ENCODE results near the gene HOOK1. TPM values are rescaled to one million over a fixed set of nuclear protein-coding genes. Genes with fewer than 3 reads are reported as not detected.
A peak's percentile ranks its signal among the peaks of the same experiment; 100 is the strongest.

HOOK1 gene
- total and polyA plus RNA-seq, 8 donors, result 10.9 to 32.0 (median 24.7) TPM

DNA sequence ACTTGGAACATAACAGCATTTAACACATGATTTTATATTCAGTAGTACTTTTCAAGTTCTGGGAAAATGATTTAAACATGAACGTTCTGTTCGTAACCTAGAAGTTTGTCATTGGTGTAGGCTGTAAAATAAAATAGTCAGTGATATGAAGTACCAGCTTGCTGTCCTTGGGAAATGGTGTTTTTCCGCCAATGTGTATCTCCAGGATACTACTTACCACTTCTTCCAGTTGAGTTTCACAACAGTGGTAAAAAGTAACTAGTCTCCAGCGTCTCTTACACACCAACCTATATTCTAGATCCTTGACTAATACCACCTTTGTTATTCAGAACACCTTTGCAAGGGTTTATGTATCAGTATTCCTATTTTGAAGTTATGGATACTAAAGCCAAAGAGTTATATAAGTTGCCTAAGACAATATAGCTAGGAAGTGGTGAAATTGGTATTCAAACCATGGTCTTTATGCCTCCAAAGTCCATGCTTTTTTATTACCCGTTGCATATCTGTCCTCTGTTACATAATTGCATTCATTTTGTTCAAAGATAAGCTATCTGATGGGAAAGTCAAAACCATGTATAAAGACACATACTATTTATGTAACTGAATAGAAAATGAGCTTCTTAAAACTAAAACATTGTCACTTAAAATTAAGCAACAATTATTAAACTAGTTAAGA, 43.1 kb downstream of the HOOK1 start:
- no peaks in the 10 kb centered on the region for H3K27me3 ChIP-seq
- DNase-seq (no peak), ATAC-seq (peak in 2 of 4 donors; percentile 20 to 22), FAIRE-seq (peak; percentile 51)
- peaks cover 0 to 12% (median 0%) of the 10 kb centered on the region in 3 donors for H3K36me3 ChIP-seq
- intact Hi-C loops (cut with DNase I), result no loop called here
- no peak overlapping the region for H3K4me3 ChIP-seq
- TF ChIP-seq, protein P1, sequence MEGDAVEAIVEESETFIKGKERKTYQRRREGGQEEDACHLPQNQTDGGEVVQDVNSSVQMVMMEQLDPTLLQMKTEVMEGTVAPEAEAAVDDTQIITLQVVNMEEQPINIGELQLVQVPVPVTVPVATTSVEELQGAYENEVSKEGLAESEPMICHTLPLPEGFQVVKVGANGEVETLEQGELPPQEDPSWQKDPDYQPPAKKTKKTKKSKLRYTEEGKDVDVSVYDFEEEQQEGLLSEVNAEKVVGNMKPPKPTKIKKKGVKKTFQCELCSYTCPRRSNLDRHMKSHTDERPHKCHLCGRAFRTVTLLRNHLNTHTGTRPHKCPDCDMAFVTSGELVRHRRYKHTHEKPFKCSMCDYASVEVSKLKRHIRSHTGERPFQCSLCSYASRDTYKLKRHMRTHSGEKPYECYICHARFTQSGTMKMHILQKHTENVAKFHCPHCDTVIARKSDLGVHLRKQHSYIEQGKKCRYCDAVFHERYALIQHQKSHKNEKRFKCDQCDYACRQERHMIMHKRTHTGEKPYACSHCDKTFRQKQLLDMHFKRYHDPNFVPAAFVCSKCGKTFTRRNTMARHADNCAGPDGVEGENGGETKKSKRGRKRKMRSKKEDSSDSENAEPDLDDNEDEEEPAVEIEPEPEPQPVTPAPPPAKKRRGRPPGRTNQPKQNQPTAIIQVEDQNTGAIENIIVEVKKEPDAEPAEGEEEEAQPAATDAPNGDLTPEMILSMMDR (IDR thresholded peaks at IDR 0.05), result no peak
- 49 to 51% methylated on average over 5 of the region's 5 CpGs for WGBS, 2 donors
- H3K4me1 ChIP-seq, result peaks cover 11 to 32% (median 20%) of the 10 kb centered on the region in 3 donors
- H3K27ac ChIP-seq, result peak overlapping the region in 2 of 4 donors; percentile 58 to 67
- no peaks in the 10 kb centered on the region for H3K9me3 ChIP-seq

DNA sequence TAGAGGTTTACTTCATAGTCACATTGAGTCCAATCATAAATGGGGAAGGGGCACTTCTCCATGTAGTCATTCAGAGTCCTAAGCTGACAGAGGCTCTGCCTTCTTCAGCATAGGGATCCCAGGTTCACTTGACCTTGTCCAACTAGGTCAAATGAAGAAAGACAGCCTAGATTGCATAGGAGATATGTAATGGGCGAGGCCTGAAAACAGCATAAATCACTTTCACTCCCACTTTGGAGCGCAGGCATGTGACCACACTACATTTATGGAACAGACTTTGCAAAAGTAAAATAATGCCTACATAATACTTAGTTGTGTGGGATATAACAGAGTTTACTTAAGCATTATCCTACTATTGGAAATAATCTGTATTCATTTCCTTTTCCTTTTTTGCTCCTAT, 51.7 kb downstream of the HOOK1 start:
- intact Hi-C loops (cut with DNase I), result no loop called here
- H3K27me3 ChIP-seq, result no peaks in the 10 kb centered on the region
- H3K9me3 ChIP-seq, result no peaks in the 10 kb centered on the region
- H3K4me1 ChIP-seq, result no peaks in the 10 kb centered on the region
- H3K36me3 ChIP-seq, result peaks cover 0 to 48% (median 18%) of the 10 kb centered on the region in 3 donors
- WGBS, 2 donors, result 96 to 100% methylated on average over 2 of the region's 2 CpGs
- ATAC-seq (no peak), FAIRE-seq (peak; percentile 5), DNase-seq (no peak)
- TF ChIP-seq, protein P1 (IDR thresholded peaks at IDR 0.05), result no peak
- no peak overlapping the region for H3K27ac ChIP-seq
- no peak overlapping the region for H3K4me3 ChIP-seq

DNA sequence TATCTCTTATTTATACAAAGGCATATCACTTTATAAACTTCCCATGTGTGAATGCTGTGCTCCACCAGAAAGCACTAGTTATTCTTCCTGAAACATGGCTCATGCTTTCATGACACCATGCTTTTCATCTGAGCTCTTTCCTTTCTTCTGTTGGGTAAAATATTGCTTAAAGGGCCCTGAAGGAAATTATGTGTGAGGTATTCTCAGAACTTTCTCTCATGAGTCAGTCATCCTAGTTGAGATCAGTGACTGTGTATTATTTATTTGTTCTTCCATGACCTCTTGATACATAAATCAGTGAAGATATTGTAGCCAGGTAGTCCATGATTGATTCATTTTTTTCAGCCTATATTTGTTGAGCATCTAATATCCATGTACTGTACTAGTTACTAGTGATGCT, 57.0 kb downstream of the HOOK1 start:
- H3K9me3 ChIP-seq, result no peaks in the 10 kb centered on the region
- intact Hi-C loops (cut with DNase I), result no loop called here
- no peaks in the 10 kb centered on the region for H3K27me3 ChIP-seq
- no peaks in the 10 kb centered on the region for H3K4me1 ChIP-seq
- DNase-seq (no peak), ATAC-seq (no peak), FAIRE-seq (no peak)
- TF ChIP-seq, protein P1 (IDR thresholded peaks at IDR 0.05), result no peak
- H3K27ac ChIP-seq, result no peak overlapping the region
- H3K36me3 ChIP-seq, result peaks cover 0 to 31% (median 11%) of the 10 kb centered on the region in 3 donors
- no peak overlapping the region for H3K4me3 ChIP-seq

DNA sequence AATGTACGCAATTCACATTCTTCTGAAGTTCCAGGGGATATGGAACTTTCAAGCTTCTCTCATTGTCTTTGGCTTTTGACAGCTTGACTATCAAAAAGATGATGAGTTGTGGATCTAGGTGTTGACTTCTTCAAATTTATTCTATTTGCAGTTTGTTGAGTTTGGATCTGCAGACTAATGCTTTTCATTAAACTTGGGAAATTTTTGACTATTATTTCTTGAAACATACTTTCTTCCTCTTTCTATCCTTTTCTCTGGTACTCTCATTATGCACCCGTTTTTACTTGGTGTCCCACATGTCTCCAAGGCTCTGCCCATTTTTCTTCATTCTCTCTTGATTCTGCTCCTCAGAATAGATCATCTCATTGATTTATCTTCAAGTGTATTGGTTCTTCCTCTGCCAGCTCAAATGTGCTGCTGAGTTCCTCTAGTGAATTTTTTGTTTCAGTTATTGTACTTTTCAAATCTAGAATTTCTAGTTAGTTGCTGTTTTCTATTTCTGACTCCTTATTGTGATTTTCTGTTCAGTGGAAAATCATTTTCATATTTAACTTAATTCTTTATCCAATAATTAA, 62.4 kb downstream of the HOOK1 start:
- H3K4me1 ChIP-seq, result no peaks in the 10 kb centered on the region
- 95 to 96% methylated on average over 2 of the region's 2 CpGs for WGBS, 2 donors

More for the DNA sequence above, 62.4 kb downstream of the HOOK1 start:
- intact Hi-C loops (cut with DNase I), result loop anchor here in 1 of 3 donors (5.0 kb wide), 1 partner anchor 70 kb away; no protein-coding TSS in a partner anchor
- H3K9me3 ChIP-seq, result peaks cover 0 to 4% (median 0%) of the 10 kb centered on the region in 4 donors
- H3K4me3 ChIP-seq, result no peak overlapping the region
- FAIRE-seq (no peak), DNase-seq (no peak), ATAC-seq (no peak)
- no peak overlapping the region for H3K27ac ChIP-seq
- H3K36me3 ChIP-seq, result peaks cover 0 to 5% (median 0%) of the 10 kb centered on the region in 3 donors
- TF ChIP-seq, protein P1 (IDR thresholded peaks at IDR 0.05), result no peak
- H3K27me3 ChIP-seq, result no peaks in the 10 kb centered on the region
